HFFc6 (cell line): Measurements from ENCODE around the gene PLA2G4E. TPM values are rescaled to one million over a fixed set of nuclear protein-coding genes. Genes with fewer than 3 reads are reported as not detected.

ENCODE experiments used
- DNase-seq: peaks from one replicate; pipeline ENCODE4 v3.0.0-alpha.2; 2018
- H3K27ac Mint-ChIP-seq: 2 replicates; pipeline ENCODE4 v1.8.0; 2020; ENCODE audit warnings: mild to moderate bottlenecking, mixed read lengths
- H3K27me3 Mint-ChIP-seq: 2 replicates; pipeline ENCODE4 v1.8.0; 2021; ENCODE audit warnings: mild to moderate bottlenecking, moderate library complexity, mixed read lengths; ENCODE audit not compliant: insufficient read depth
- H3K36me3 Mint-ChIP-seq: 2 replicates; pipeline ENCODE4 v1.8.0; 2021; ENCODE audit warnings: low read depth, mixed read lengths
- H3K4me1 Mint-ChIP-seq: 2 replicates; pipeline ENCODE4 v1.8.0; 2020; ENCODE audit warnings: low read depth, mixed read lengths
- H3K4me3 Mint-ChIP-seq: 2 replicates; pipeline ENCODE4 v1.8.0; 2020; ENCODE audit warnings: mild to moderate bottlenecking, moderate library complexity, mixed read lengths
- H3K9me3 Mint-ChIP-seq: 2 replicates; pipeline ENCODE4 v1.8.0; 2020; ENCODE audit warnings: mild to moderate bottlenecking, mixed read lengths
- CTCF ChIP-seq: fragments of 200-600 bp; sonication (generic); IDR thresholded peaks from 2 replicates; pipeline ENCODE4 v1.5.0; 2021; ENCODE audit warnings: antibody characterized with exemption, mild to moderate bottlenecking
- total RNA-seq, 6 experiments: library from RNA; stranded (reverse); fragmentation: NEBNext Ultra II Directional; extraction: Animal tissue kit (Norgen Biotek cat#: 25700); gene quantifications; 2 replicates in 1 of 6; 3 replicates in 5 of 6; pipeline ENCODE4 v1.2.3, GENCODE V29; 2021

PLA2G4E gene
- total RNA-seq, 6 experiments from 2014 or later = not detected

DNA sequence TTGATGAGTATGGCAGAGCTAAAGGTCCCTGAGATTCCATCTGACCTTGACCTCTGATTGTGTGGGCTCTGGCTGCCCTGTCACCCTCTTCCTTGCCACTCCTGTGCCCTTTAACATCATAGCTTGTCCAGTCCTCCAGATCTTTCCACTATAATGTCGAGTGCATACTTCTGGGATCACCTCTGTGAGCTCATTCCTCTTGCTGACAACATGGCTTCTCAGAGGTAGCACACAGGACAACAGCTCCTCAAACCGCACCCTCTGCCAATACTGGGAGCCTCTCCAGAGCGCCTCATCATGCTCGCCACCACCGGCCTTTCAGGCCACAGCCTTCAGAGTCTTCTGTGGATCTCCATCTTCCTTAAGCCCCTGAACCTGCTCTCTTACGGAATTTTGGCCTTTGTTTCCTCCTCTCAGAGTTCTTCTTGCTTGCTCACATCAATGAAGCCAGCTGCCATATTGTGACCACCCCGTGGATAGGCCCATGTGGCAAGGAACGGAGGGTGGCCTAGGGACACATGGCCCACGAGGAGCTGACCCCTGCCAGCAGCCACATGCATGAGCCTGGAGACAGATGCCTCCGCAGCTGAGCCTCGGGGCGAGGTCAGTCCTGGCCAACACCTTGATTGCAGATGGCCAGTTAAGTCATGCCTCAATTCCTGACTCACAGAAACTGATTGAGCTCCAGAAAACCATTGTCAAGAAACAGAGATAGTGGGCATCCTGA is 42.4 kb upstream of the PLA2G4E start:
- Mint-ChIP-seq H3K36me3 (peaks cover 5% of the 10 kb centered on the region; the same call in 1 of the 2 replicates), H3K4me3 (no peak overlapping the region), H3K4me1 (peaks cover 19% of the 10 kb centered on the region), H3K27ac (no peak overlapping the region), H3K9me3 (peaks cover 4% of the 10 kb centered on the region; the same call in 1 of the 2 replicates), H3K27me3 (peaks cover 36% of the 10 kb centered on the region)
- TF ChIP-seq CTCF = no peak
- no peak for DNase-seq

GRCh38 chr15:42062284-42062806 is 41.5 kb upstream of the PLA2G4E start:
- H3K27me3 Mint-ChIP-seq = peaks cover 36% of the 10 kb centered on the region
- DNase-seq = no peak
- H3K27ac Mint-ChIP-seq = no peak overlapping the region
- peaks cover 24% of the 10 kb centered on the region for H3K4me1 Mint-ChIP-seq
- H3K9me3 Mint-ChIP-seq = no peaks in the 10 kb centered on the region; the same call in 1 of the 2 replicates
- H3K36me3 Mint-ChIP-seq = peaks cover 5% of the 10 kb centered on the region; the same call in 1 of the 2 replicates
- TF ChIP-seq CTCF = no peak
- H3K4me3 Mint-ChIP-seq = no peak overlapping the region

DNA sequence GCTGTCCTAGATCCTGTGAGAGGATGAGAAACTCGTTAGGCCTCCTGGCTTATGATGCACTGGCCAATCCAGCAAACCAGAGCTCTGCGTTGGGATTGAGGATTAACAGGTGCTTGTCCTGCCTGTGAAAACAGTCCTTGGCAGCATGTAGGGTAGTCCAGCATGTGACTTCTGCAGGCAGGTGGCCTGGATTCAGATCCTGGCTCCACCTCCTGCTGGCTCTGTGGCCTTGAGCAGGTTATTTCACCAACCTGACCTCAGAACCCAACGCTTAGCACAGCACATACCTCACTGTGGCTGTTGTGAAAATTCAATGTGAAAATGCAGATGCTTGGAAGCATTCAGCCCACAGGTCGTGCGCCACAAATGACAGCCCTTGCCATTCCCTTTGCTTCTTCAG is 40.0 kb upstream of the PLA2G4E start:
- peaks cover 23% of the 10 kb centered on the region for H3K4me1 Mint-ChIP-seq
- H3K4me3 Mint-ChIP-seq = no peak overlapping the region
- H3K27me3 Mint-ChIP-seq = peaks cover 30% of the 10 kb centered on the region
- no peak for DNase-seq
- no peaks in the 10 kb centered on the region for H3K36me3 Mint-ChIP-seq
- no peak for TF ChIP-seq CTCF
- H3K9me3 Mint-ChIP-seq = no peaks in the 10 kb centered on the region
- no peak overlapping the region for H3K27ac Mint-ChIP-seq

DNA sequence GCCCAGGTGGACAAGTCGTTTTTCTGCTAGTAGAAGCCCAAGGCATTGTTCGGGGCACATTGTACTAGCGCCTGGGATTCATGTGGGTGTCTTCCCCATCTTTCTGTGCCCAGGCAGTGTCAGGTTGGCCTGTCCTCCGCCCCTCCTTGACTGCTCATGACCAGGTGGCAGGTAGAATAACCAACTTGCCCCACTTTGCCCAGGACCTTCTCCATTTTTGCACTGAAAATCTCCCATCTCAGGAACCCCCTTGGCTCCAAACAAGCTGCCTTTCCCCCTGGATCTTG is 39.6 kb upstream of the PLA2G4E start:
- Mint-ChIP-seq H3K36me3 (no peaks in the 10 kb centered on the region), H3K4me3 (no peak overlapping the region), H3K27me3 (peaks cover 29% of the 10 kb centered on the region), H3K4me1 (peaks cover 19% of the 10 kb centered on the region), H3K9me3 (no peaks in the 10 kb centered on the region), H3K27ac (no peak overlapping the region)
- no peak for DNase-seq
- TF ChIP-seq CTCF = no peak

DNA sequence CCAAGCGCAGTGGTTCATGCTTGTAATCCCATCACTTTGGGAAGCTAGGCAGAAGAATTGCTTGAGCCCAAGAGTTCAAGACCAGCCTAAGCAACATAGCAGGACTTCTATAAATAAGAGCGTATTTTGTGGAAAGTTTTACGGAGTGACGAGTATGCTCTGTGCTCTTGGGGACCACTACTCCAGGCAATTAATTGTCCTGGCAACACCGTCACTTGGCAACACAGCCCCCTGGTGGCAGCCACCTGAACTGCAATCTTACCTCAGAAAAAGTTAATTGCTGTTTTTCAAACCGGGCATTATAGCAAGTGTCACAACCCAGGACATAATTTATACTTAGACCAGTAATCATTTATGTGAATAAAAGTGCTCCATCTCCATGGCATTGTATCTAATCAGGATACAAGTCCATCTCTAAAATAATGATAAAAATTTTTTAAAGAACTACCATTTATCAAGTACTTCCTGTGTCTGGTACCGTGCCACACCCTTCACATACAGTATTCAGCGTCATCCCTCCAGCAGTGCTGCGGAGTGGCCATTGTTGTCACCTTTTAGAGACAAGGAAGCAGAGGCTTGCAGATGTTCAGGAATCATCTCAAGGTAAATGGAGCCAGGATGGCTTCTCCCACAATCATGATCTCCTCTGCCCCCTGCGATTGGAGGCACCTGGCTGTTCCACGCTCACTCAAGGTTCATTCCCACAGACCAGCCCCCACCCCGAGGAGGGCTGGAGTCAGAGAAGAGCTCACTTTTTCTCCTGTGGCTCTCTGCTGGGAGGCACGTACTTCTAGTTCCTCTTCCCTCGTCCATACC is 39.0 kb upstream of the PLA2G4E start:
- no peaks in the 10 kb centered on the region for H3K9me3 Mint-ChIP-seq
- no peak overlapping the region for H3K27ac Mint-ChIP-seq
- peaks cover 28% of the 10 kb centered on the region for H3K27me3 Mint-ChIP-seq
- peak; percentile 99 for TF ChIP-seq CTCF
- H3K4me1 Mint-ChIP-seq = peaks cover 15% of the 10 kb centered on the region
- H3K36me3 Mint-ChIP-seq = no peaks in the 10 kb centered on the region
- DNase-seq = peak; percentile 7
- no peak overlapping the region for H3K4me3 Mint-ChIP-seq
